C4-2B (cell line): Measurements from ENCODE around the gene RASGRP1.

ENCODE experiments used
- CTCF ChIP-seq: fragments of 450-650 bp; conservative IDR thresholded peaks from 2 replicates; pipeline ENCODE4 v1.5.1; 2017; ENCODE audit warnings: mild to moderate bottlenecking
- ZFX ChIP-seq: fragments of 450-650 bp; IDR thresholded peaks from 2 replicates; pipeline ENCODE4 v1.6.1; 2017

- TF ChIP-seq CTCF: no peak
- TF ChIP-seq ZFX: no peak
These were observed 24.9 kb upstream of the RASGRP1 start for GRCh38 chr15:38589502-38589901.
